Tibial nerve (tissue), 3 donors: ENCODE results near the gene ZNF341.

Source experiments
- CTCF ChIP-seq, 5 experiments: fragments of 200-600 bp in 3 of 5; fragments of 450-650 bp in 2 of 5; sonication (generic) in 3 of 5; IDR thresholded peaks; one replicate each; pipeline ENCODE4 v1.5.1; 2016 to 2019; ENCODE audit warnings: antibody characterized with exemption in 5 of 5, mild to moderate bottlenecking in 3 of 5, moderate library complexity in 2 of 5
- POLR2A ChIP-seq, 2 donors: fragments of 450-650 bp; IDR thresholded peaks; one replicate each; pipeline ENCODE4 v1.6.1; 2017; ENCODE audit warnings: antibody characterized with exemption in 2 of 2, mild to moderate bottlenecking in 2 of 2, moderate library complexity in 2 of 2

DNA sequence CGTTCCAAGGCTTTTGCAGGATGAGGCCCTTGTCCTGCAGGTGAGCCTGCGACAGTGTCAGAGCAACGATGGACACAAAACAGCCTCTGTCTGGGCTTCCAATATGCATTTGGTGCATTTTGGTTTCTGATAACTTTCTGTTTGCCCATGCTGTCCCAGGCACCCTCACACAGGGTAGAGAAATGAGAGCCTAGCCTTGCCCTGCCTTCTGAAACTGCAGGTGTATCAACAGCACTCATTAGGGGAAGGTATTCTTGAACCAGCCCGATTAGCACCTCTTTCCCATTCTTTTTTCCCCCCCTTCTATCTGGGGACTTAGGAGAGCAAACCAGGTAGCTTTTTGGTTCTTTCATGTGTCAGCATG is 109.6 kb downstream of the ZNF341 start:
- no peak for TF ChIP-seq CTCF (IDR thresholded peaks at IDR 0.05)
- no peak for TF ChIP-seq POLR2A (IDR thresholded peaks at IDR 0.05)
